ENCODE results near the gene CCDC121. TPM values are rescaled to one million over a fixed set of nuclear protein-coding genes. Genes with fewer than 3 reads are reported as not detected.
"Not testable (repeated sequence)": the region's sequence is repeated elsewhere in the genome, so short reads cannot be mapped to it uniquely, and the experiment has no call there.

CCDC121 gene
- total RNA-seq, 2 donors from 2014 or later, result 0.28 TPM; not detected in 1

DNA sequence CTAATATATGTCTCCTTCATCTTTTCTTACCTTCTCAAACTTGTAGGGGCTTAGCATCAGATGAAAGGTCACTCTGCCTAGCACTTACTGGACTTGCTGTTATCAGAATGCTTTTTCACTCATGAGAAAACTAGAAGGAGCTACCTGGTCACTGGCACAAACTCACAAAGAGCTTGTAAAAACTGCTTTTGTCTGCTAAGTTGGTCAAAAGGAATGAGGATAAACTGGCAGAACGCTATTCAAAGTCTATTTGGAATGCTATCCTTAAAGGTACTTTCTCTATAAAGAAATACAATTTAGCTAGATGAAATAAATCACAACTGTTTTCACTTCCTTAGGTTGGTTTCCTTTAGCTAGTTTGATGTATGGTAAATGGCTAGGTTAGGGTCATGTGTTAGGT, 2.5 kb downstream of the CCDC121 start:
- not testable (repeated sequence) for DNase-seq; H3K4me3 Mint-ChIP-seq; H3K9me3 Mint-ChIP-seq; H3K4me1 Mint-ChIP-seq (ENCODE audit: low read depth); H3K27ac Mint-ChIP-seq; ATAC-seq (replicated peaks in 1 of 2); H3K27me3 Mint-ChIP-seq (ENCODE audit: low read depth)
- H3K36me3 Mint-ChIP-seq (ENCODE audit: insufficient read depth in 2 of 2), result peaks cover 0 to 15% of the 10 kb centered on the region in 2 donors

DNA sequence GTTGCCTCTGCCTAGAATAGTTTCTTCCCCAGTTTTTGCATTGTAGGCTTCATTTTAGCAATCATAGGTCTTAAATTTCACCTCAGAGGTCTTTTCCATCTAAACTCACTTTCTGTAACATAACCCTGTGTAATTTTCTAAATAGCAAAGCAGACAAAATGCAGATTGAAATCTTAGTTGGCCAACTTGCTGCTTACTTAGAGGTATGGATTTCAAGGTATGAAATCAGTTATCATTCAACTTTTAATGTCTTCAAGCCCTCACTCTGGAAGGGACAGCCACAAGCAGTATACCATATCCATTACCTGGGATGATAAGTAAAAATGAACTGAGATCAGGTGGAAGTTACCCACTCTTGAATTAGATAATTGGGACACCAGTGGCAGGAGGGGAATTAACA, 3.9 kb downstream of the CCDC121 start:
- Mint-ChIP-seq H3K27ac (no peak overlapping the region), H3K36me3 (ENCODE audit: insufficient read depth in 2 of 2) (peaks cover 0 to 19% of the 10 kb centered on the region in 2 donors), H3K9me3 (no peaks in the 10 kb centered on the region), H3K4me1 (ENCODE audit: low read depth) (no peaks in the 10 kb centered on the region), H3K4me3 (no peak overlapping the region), H3K27me3 (ENCODE audit: low read depth) (no peaks in the 10 kb centered on the region)
- DNase-seq (no peak), ATAC-seq (replicated peaks in 1 of 2) (no peak)

DNA sequence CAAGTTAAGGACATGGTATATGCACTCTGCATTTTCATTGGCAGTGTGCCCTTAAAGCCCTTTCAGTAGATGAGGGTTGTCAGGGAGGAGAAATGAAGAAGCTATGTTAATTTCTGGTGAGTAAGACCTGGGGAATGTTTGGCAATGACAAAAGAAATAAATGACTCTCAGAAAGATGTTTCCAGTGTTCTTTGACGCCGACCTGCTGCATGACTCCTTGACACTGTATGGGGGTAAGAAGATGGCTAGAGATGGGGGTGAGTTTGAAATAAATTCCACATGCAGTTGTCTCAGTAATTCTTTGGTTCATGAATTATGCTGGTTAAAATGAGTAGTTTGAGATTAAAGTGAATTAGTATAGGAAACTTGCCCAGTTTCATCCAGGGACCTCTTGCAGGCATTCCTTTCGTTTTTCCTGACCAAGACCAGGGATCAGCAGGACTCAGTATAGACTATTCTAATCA, 5.9 kb downstream of the CCDC121 start:
- H3K4me1 Mint-ChIP-seq (ENCODE audit: low read depth), result no peaks in the 10 kb centered on the region
- no peaks in the 10 kb centered on the region for H3K27me3 Mint-ChIP-seq (ENCODE audit: low read depth)
- H3K4me3 Mint-ChIP-seq, result no peak overlapping the region
- ATAC-seq (replicated peaks in 1 of 2) (peak in 1 of 2 donors; percentile 55), DNase-seq (no peak)
- H3K27ac Mint-ChIP-seq, result peak overlapping the region; percentile 2
- peaks cover 2 to 24% of the 10 kb centered on the region in 2 donors for H3K36me3 Mint-ChIP-seq (ENCODE audit: insufficient read depth in 2 of 2)
- no peaks in the 10 kb centered on the region for H3K9me3 Mint-ChIP-seq

DNA sequence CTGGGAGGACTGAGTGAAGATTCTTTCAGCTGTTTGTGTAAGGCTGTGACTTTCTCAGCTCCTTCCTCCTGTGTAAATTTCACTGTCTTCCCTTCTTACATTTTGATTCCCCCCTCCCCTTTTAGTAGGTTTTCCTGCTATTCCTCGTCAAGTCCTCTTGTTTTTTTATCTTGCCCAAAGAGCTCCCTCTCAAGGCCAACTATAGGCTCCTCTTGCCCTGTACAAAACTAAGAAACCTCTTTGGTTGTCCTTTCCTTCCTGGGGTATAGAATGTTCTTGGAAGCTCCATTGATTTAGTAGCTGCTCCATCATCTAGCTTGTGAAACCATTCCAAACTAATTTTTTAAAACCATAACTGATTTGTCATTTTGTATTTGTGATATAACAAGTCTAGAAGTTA, 7.3 kb downstream of the CCDC121 start:
- H3K4me1 Mint-ChIP-seq (ENCODE audit: low read depth), result no peaks in the 10 kb centered on the region
- H3K36me3 Mint-ChIP-seq (ENCODE audit: insufficient read depth in 2 of 2), result peaks cover 6 to 31% of the 10 kb centered on the region in 2 donors
- H3K4me3 Mint-ChIP-seq, result no peak overlapping the region
- H3K9me3 Mint-ChIP-seq, result no peaks in the 10 kb centered on the region
- H3K27me3 Mint-ChIP-seq (ENCODE audit: low read depth), result no peaks in the 10 kb centered on the region
- peak overlapping the region; percentile 52 for H3K27ac Mint-ChIP-seq
- DNase-seq, result no peak
- no peak for ATAC-seq (replicated peaks in 1 of 2)

DNA sequence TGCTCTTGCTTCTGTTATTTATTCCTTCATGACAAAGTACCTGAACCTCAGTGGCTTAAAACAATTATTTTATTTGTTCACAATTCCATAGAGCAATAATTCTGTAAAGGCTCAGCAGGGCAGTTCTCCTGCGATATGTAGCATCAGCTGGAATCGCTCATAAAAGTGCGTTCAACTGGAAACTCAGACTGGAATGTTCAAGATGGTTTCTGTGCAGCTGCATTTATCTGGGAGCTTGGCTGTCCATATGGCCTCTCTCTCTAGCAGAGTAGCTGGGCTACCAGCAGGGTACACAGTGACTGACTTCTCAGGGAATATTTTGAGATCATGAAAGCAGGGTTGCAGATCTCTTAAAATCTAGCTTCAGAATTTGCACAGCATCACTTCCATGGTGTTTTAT, 13.5 kb downstream of the CCDC121 start:
- no peaks in the 10 kb centered on the region for H3K9me3 Mint-ChIP-seq
- DNase-seq (no peak), ATAC-seq (replicated peaks in 1 of 2) (no peak)
- peak overlapping the region; percentile 48 for H3K27ac Mint-ChIP-seq
- H3K4me3 Mint-ChIP-seq, result no peak overlapping the region
- H3K27me3 Mint-ChIP-seq (ENCODE audit: low read depth), result no peaks in the 10 kb centered on the region
- peaks cover 11 to 21% of the 10 kb centered on the region in 2 donors for H3K36me3 Mint-ChIP-seq (ENCODE audit: insufficient read depth in 2 of 2)
- no peaks in the 10 kb centered on the region for H3K4me1 Mint-ChIP-seq (ENCODE audit: low read depth)

DNA sequence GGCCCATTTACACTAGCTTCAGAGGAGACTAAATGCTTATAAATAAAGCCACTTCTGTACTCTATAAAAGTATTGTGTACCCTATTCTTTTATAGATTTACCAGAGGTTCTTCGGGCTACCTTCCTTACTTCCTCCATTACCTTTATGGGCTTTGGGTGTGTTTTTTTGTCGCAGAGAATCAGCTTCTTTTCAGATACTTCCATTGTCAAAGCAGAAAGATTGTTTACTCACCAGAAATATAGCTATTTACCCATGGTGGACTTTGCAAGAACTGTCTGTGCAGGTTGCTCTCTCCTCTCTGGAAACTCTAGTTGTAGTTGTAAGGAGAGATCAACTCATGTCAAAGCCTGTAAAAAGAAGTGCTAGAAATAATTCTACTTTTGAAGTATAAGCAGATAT, 14.8 kb downstream of the CCDC121 start:
- Mint-ChIP-seq H3K4me3 (no peak overlapping the region), H3K27me3 (ENCODE audit: low read depth) (no peaks in the 10 kb centered on the region), H3K36me3 (ENCODE audit: insufficient read depth in 2 of 2) (peaks cover 11 to 17% of the 10 kb centered on the region in 2 donors), H3K27ac (no peak overlapping the region), H3K4me1 (ENCODE audit: low read depth) (no peaks in the 10 kb centered on the region), H3K9me3 (no peaks in the 10 kb centered on the region)
- DNase-seq (no peak), ATAC-seq (replicated peaks in 1 of 2) (no peak)

DNA sequence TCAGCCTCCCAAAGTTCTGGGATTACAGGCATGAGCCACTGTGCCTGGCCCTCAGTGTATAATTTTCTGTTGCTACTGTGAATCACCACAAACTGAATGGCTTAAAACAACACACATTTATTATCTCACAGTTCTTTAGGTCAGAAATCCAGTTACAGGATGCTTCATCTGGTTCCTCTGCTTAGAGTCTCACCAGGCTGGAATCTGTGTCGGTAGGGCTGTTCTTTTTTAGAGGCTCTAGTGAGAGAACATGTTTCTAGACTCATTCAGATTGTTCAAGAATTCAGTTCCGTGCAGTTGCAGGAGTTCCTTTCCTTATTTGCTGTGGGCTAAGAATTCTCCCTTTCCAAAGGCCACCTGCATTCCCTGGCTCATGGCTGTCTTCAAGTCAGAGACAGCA, 22.2 kb downstream of the CCDC121 start:
- H3K27ac Mint-ChIP-seq, result no peak overlapping the region
- H3K4me3 Mint-ChIP-seq, result no peak overlapping the region
- DNase-seq (no peak), ATAC-seq (replicated peaks in 1 of 2) (no peak)
- peaks cover 14 to 22% of the 10 kb centered on the region in 2 donors for H3K36me3 Mint-ChIP-seq (ENCODE audit: insufficient read depth in 2 of 2)
- no peaks in the 10 kb centered on the region for H3K4me1 Mint-ChIP-seq (ENCODE audit: low read depth)
- no peaks in the 10 kb centered on the region for H3K27me3 Mint-ChIP-seq (ENCODE audit: low read depth)
- H3K9me3 Mint-ChIP-seq, result no peaks in the 10 kb centered on the region

DNA sequence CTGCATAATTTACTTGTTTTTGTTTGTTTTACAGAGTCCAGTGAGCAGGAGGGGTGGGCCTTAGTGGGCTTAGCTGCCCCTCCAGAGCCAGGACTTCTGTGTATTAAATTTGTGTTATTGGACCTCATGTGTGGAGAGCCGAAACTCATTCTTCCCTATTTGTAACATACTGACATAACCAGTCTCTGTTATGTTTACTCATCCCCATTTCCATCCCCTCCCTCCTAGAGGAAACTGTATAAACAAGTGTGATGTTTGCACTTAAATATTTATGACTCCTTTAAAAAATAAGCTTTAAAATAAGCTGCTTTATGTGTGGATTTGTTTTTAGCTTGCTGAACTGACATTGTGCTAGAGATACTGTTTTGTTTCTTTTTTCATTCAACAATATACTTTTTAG, 32.2 kb downstream of the CCDC121 start:
- peak overlapping the region; percentile 84 for H3K27ac Mint-ChIP-seq
- H3K9me3 Mint-ChIP-seq, result peaks cover 0 to 2% of the 10 kb centered on the region in 2 donors
- DNase-seq, result no peak
- no peaks in the 10 kb centered on the region for H3K27me3 Mint-ChIP-seq (ENCODE audit: low read depth)
- peaks cover 15 to 37% of the 10 kb centered on the region in 2 donors for H3K36me3 Mint-ChIP-seq (ENCODE audit: insufficient read depth in 2 of 2)
- H3K4me3 Mint-ChIP-seq, result peak overlapping the region in 1 of 2 donors; percentile 16
- H3K4me1 Mint-ChIP-seq (ENCODE audit: low read depth), result peaks cover 54% of the 10 kb centered on the region
- ATAC-seq (replicated peaks in 1 of 2), result no peak

DNA sequence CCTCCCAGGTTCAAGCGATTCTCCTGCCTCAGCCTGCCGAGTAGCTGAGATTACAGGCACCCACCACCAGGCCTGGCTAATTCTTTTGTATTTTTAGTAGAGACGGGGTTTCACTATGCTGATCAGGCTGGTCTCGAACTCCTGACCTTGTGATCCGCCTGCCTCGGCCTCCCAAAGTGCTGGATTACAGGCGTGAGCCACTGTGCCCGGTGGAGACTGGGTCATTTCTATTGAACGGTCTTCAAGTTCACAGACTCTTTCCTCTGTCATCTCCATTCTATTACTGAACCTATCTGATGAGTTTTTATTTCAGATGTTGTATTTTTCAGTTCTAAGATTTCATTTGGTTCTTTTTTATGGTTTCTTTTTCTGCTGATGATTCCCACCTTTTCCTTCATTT, 33.4 kb downstream of the CCDC121 start:
- Mint-ChIP-seq H3K27ac (peak overlapping the region; percentile 64), H3K36me3 (ENCODE audit: insufficient read depth in 2 of 2) (peaks cover 19 to 43% of the 10 kb centered on the region in 2 donors), H3K4me1 (ENCODE audit: low read depth) (peaks cover 62% of the 10 kb centered on the region)
- not testable (repeated sequence) for H3K27me3 Mint-ChIP-seq (ENCODE audit: low read depth); H3K4me3 Mint-ChIP-seq; DNase-seq; ATAC-seq (replicated peaks in 1 of 2); H3K9me3 Mint-ChIP-seq

DNA sequence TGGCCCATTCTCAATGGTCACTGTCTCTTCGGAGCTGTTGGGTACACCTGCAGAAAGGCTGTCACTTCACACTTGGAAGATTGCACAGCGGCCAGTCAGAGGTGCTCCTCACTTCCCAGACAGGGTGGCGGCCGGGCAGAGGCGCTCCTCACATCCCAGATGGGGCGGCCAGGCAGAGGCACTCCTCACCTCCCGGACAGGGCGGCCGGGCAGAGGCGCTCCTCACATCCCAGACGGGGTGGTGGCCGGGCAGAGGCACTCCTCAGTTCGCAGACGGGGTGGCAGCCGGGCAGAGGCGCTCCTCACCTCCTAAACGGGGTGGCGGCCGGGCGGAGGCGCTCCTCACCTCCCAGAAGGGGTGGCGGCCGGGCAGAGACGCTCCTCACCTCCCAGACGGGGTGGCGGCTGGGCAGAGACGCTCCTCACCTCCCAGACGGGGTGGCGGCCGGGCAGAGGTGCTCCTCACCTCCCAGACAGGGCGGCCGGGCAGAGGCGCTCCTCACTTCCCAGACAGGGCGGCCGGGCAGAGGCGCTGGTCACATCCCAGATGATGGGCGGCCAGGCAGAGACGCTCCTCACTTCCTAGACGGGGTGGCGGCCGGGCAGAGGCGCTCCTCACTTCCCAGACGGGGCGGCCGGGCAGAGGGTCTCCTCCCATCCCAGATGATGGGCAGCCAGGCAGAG, 34.6 kb downstream of the CCDC121 start:
- Mint-ChIP-seq H3K36me3 (ENCODE audit: insufficient read depth in 2 of 2) (peaks cover 22 to 54% of the 10 kb centered on the region in 2 donors), H3K4me1 (ENCODE audit: low read depth) (peaks cover 59% of the 10 kb centered on the region)
- not testable (repeated sequence) for H3K27me3 Mint-ChIP-seq (ENCODE audit: low read depth); DNase-seq; H3K4me3 Mint-ChIP-seq; H3K27ac Mint-ChIP-seq; H3K9me3 Mint-ChIP-seq; ATAC-seq (replicated peaks in 1 of 2)

DNA sequence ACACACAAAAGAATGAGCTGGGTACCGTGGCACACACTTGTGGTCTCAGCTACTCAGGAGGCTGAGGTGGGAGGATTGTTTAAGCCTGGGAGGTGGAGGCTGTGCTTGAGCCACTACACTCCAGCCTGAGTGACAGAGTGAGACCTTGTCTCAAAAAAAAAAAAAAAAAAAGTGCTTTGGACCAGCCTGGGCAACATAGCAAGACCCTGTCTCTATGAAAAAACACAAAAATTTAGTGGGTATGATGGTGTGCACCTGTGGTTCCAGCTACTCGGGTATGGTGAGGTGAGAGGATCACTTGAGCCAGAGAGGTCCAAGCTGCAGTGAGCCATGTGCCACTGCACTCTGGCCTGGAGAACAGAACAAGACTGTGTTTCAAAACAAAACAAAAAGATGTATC, 35.6 kb downstream of the CCDC121 start:
- Mint-ChIP-seq H3K27me3 (ENCODE audit: low read depth) (no peaks in the 10 kb centered on the region), H3K4me3 (no peak overlapping the region), H3K4me1 (ENCODE audit: low read depth) (peaks cover 56% of the 10 kb centered on the region), H3K36me3 (ENCODE audit: insufficient read depth in 2 of 2) (peaks cover 22 to 54% of the 10 kb centered on the region in 2 donors), H3K9me3 (peaks cover 0 to 9% of the 10 kb centered on the region in 2 donors), H3K27ac (no peak overlapping the region)
- ATAC-seq (replicated peaks in 1 of 2) (no peak), DNase-seq (no peak)

DNA sequence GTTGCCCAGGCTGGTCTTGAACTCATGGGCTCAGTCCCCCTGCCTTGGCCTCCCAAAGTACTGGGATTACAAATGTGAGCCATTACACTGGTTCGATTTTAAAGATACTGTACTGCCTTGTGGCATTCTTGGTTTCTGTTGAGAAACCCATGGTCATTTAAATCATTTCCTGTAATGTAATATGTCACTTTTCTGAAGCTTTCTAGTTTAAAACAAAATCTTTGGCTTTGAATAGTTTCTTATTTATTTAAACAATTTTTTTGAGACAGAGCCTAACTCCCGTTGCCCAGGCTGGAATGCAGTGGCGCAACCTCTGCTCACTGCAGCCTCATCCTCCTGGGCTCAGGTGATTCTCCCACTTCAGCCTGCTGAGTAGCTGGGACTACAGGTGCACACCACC, 37.1 kb downstream of the CCDC121 start:
- Mint-ChIP-seq H3K4me1 (ENCODE audit: low read depth) (peaks cover 56% of the 10 kb centered on the region), H3K4me3 (peak overlapping the region; percentile 45 to 68), H3K27me3 (ENCODE audit: low read depth) (no peaks in the 10 kb centered on the region), H3K36me3 (ENCODE audit: insufficient read depth in 2 of 2) (peaks cover 22 to 62% of the 10 kb centered on the region in 2 donors), H3K9me3 (peaks cover 0 to 9% of the 10 kb centered on the region in 2 donors), H3K27ac (no peak overlapping the region)
- ATAC-seq (replicated peaks in 1 of 2) (peak; percentile 37 to 67), DNase-seq (no peak)

DNA sequence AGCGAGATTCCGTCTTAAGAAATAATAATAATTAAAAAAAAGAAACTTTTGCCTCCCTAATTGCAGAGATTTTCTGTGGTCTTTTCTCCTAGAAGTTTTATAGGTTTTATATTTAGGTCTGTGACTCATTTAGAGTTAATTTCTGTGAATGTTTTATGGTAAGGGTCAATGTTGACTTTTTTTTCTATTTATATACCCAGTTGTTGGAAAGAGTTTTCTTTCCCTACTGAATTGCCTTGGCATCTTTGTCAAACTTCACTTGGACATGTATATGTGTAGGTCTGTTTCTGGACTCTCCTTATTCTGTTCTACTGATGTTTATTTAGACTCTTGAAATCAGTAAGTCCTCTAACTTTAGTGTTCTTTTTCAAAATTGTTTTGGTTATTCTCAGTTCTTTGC, 40.5 kb downstream of the CCDC121 start:
- H3K4me1 Mint-ChIP-seq (ENCODE audit: low read depth), result peaks cover 72% of the 10 kb centered on the region
- no peak overlapping the region for H3K27ac Mint-ChIP-seq
- H3K27me3 Mint-ChIP-seq (ENCODE audit: low read depth), result no peaks in the 10 kb centered on the region
- no peak overlapping the region for H3K4me3 Mint-ChIP-seq
- peaks cover 20 to 35% of the 10 kb centered on the region in 2 donors for H3K36me3 Mint-ChIP-seq (ENCODE audit: insufficient read depth in 2 of 2)
- peaks cover 0 to 7% of the 10 kb centered on the region in 2 donors for H3K9me3 Mint-ChIP-seq
- DNase-seq, result no peak
- ATAC-seq (replicated peaks in 1 of 2), result no peak

DNA sequence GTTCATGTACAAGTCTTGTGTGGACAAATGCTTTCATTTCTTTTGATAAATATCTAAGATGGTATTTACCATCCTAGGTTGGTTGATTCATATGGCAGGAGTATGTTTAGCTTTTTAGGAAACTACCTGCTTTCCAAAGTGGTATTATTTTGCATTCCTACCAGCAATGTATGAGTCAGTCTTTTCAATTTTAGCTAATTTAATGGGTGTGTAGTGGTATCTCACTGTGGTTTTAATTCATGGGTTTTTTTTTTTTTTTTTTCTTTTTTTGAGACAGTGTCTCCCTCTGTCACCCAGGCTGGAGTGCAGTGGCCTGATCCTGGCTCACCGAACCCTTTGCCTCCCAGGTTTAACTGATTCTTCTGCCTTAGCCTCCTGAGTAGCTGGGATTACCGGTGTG, 41.8 kb downstream of the CCDC121 start:
- Mint-ChIP-seq H3K27me3 (ENCODE audit: low read depth) (no peaks in the 10 kb centered on the region), H3K4me3 (peak overlapping the region; percentile 48 to 80), H3K36me3 (ENCODE audit: insufficient read depth in 2 of 2) (peaks cover 25 to 41% of the 10 kb centered on the region in 2 donors), H3K9me3 (peaks cover 0 to 7% of the 10 kb centered on the region in 2 donors), H3K4me1 (ENCODE audit: low read depth) (peaks cover 77% of the 10 kb centered on the region), H3K27ac (peak overlapping the region; percentile 90)
- ATAC-seq (replicated peaks in 1 of 2), result peak; percentile 20 to 21
- DNase-seq, result no peak
